Activated CD4-positive, CD25-positive, alpha-beta regulatory T cell treated with anti-CD3 and anti-CD28 coated beads, Interleukin-2, amount 50 U/mL, for 72 hours (primary cell): ENCODE data around the gene VRK1.
"Not testable (repeated sequence)": the region's sequence is repeated elsewhere in the genome, so short reads cannot be mapped to it uniquely, and the experiment has no call there.

ENCODE experiments used
- DNase-seq: peaks from one replicate; pipeline ENCODE4 v3.0.0; 2021

The VRK1 gene

DNA sequence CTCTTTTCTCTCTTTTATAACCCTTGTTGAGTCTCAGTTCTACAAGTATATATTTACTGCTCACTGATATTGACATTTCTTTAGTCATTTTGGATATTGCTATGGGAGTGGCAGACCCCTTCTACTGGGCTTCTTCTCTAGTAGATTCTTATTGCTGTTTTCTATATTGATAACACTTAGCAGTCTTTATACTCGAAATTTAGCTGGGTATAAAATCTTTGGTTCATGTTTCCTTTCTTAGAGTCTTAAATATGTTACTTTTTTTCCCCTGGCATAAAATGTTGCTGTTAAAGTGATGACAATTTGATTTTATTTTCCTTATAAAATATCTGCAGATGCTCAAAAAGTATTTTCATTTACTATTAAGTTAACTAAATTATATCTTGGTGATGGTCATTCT, 32.6 kb downstream of the VRK1 start:
- DNase-seq = no peak

DNA sequence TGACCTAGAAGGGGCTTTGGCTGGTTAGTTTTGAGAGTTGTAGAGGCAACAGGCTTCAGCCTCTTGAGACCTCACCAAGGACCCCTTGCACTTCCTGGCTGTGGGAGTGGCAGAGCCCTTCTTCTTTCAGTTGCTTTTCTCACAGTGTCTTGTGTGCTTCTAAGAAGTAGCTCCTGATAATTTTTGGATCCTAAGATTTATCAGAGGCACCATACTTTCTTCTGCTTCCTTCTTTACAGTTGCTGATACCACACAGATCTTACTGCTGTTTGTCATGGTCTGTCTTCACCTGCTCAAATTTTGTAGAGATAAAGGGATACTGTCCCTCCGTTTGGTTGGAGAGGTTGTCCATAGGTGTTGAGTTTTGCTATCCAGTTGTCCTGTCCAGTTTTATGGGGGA, 33.8 kb downstream of the VRK1 start:
- DNase-seq = no peak

DNA sequence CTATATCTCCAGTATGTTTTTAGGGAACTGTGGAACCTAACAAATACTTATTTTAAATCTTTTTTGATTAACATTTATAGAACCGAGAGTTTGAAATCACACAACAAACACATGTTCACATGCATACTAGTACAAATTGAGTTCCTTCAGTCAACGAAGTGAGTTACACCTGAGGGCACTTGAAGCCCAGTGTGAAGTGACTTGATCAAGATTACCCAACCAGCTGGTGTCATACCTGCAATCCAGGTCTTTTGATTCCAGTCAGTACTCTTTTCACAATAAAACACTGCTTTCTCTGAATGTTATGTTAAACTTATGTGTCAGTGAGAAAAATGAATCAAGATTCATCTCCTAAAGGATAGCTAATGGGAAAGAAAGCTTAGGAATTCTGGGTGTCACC, 35.2 kb downstream of the VRK1 start:
- DNase-seq = no peak

DNA sequence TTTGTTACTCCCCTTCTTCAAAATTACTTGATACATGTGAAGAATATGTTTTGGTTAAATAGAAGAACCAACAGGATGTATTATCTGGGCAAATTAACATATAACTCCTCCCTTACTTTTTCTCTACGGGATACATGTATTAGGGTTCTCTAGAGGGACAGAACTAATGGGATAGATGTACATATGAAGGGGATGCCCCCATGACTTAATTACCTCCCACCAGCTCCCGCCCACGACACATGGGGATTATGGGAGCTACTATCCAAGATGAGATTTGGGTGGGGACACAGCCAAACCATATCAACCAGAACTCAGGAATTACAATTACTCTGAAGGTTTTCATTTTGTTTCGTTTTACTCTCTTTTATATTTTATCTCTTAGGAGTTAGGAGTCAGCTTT, 41.3 kb downstream of the VRK1 start:
- no peak for DNase-seq

DNA sequence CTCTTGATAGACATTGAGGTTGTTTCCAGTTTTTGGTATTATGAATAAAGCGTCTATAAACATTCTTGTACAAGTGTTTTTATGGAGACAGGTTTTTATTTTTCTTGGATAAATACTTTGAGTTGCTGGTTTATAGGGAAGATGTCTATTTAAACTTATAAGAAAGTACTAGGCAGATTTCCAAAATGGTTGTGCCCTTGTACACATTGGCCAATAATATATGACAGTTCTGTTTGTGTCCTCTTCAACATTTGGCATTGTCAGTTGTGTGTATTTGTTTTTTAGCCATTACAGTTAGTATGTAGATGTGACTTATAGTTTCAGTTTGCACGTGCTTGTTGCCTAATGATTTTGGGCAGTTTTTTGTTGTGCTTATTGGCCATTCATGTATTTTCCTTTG, 42.1 kb downstream of the VRK1 start:
- DNase-seq = no peak

DNA sequence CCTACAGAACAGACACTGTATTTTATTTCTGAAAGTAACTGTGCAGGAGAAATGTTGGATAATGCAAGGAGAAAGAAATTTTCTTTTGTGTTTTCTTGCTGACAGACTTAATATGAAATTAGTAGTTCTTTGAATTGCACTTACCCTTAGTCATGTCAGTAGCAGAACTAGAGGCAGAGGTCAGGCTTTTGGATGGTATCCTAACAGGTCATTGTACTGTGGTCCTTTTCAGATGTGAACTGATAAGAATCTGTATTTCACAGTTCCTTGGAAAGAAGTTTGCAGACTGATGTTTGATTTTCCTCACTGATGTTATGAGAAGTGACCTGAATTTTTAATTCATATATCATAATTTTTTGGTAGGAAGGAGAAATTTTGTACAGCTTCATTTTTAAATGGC, 46.0 kb downstream of the VRK1 start:
- no peak for DNase-seq

DNA sequence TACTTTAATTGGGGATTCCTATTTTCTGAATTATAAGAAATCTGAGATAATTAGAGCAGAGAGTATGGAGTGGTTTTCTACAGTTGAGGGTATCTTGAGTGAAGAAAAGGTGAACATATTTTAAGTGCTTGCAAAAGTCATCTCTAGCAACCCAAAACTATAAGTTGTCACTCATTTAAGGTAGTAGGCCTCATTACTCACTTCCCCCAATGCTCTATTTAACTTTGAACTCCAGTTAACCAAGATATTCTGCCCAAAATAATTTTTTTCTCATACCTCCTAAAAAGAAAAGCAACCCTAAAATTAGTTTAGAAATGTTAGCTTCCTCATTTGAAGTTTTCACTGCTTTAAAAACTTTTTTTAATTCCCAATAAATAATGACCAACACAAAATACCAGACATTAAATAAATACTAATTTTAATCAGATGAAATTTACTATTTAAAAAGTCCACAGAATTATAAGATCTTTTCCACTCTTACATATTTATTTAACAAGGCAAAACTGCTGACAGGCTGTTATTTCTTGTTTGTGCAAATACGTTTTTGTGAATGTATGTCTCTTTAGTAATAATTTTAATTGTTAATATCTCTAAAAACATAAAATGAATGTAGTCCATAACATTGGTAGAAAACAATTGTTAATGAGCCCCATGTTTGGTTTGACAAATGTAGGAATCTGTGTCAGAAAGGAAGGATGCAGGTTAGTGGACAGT, 47.8 kb downstream of the VRK1 start:
- no peak for DNase-seq

DNA sequence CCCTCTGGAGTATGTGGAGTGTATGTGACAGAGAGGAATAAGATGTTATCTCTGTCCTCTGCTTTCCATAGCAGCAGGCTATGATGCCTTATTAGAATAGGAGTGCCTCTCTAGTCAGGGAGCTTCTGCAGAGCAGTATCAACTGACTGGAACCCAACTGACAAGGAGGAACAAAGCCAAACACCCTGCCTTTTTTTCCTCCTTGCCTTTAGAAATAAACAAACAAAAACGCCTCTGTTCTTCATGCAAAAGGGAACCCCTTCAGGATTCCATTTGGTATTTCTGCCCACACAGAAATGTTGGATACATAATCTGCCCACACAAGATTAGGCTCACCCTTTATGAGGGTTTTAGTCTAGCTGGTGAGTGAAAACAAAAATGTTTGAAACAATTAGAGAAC, 50.3 kb downstream of the VRK1 start:
- no peak for DNase-seq

DNA sequence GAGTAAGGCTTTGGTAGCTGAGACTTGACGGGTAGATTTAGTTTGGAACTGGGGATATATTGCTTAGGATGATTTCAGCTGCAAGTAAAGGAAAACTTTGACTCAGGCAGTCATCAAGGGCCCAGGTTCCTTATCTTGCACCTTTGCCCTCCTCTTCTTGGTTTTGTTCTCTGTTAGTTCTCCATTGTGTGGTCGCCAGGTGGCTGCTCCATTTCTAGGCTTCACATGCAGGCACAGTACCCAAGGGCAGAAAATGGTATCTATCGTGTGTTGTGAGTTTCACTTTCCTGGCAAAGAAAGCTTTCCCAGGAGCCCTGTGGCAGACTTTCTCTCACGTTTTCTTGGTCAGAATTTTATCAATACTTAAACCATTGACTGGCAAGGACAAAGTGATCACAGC, 50.8 kb downstream of the VRK1 start:
- DNase-seq = no peak

DNA sequence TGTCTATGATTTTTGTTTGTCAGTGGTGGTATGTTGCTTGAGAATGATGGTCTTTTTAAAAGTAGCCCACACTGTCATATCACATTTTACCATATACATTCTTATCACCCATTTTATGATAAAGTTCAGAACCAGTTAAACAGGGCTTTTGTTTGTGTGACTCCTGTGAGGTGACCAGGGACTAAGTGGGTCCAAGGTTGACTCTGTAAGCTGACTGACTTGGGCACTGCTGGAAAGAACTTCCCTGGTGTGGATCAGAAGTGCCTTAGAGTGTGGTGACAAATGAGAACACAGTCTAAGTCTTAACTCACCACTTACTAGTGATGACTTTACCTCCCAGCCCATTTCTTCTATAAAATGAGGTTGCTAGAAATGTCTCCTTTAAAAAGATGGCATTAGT, 52.6 kb downstream of the VRK1 start:
- DNase-seq = no peak

DNA sequence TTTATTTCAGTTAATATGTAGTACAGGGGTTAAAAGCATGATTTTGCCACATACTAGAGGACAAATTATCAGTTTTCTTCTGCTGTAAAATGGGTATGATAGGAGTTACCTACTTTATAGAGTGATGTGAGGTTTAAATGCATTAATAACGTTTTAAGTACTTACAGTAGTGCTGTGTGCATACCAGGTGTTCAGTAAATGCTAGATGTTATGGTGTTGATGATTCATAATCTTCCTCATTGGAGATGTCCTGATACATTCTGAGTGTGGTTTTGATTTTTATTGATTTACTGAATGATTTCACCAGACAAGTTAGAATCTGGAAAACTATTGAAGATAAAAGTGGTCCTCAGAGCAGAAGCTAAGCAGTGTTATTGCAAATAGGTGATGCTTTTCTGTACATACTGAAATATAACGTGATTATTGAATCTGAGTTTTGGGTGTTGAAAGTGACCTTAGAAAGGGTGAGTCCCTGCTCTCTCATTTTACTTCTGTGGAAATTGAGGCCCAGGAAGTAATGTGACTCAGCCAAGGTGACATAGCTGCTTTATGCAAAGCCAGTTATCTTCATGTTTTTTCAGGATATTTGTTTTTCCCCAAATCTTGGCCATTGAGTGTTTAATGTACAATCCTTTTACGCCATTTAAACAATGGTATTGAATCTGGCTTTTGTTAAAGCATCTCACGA, 54.7 kb downstream of the VRK1 start:
- DNase-seq = no peak

DNA sequence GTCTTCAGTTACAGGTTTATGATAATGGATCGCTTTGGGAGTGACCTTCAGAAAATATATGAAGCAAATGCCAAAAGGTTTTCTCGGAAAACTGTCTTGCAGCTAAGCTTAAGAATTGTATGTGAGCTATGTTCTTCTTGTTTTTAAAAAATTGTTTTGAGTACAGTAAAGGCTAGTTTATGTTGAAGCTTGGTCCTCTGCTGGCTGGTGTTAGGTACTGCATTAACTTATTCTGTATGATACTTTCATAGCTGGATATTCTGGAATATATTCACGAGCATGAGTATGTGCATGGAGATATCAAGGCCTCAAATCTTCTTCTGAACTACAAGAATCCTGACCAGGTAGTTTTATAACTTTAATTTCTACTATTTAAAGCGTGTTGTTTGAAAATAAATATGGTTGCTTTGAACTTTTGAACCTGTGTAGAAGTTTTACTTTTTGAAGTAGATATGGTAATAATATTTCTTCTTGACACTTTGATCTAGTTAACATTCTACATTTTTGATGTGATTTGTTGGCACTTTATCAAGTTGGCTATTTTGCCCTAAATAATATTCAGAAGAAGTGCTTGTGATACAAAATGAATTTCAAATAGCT, 55.7 kb downstream of the VRK1 start:
- no peak for DNase-seq

DNA sequence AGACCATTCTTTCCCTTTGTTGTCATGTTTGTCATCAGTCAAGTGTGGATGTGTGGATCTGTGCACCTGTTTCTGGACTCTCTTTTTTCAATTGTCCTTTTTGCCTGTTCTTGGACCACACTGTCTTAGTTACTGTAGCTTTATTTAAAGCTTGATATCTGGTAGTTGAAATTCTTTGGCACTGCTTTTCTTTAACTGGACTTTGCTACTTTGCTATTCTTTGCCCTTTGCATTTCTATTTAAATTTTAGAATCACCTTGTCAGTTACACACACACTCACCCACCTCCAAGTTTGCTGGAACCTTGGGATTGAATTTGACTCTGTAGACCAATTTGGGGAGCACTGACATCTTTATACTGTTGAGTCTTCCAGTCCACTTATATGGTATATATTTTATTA, 61.5 kb downstream of the VRK1 start:
- DNase-seq = no peak

DNA sequence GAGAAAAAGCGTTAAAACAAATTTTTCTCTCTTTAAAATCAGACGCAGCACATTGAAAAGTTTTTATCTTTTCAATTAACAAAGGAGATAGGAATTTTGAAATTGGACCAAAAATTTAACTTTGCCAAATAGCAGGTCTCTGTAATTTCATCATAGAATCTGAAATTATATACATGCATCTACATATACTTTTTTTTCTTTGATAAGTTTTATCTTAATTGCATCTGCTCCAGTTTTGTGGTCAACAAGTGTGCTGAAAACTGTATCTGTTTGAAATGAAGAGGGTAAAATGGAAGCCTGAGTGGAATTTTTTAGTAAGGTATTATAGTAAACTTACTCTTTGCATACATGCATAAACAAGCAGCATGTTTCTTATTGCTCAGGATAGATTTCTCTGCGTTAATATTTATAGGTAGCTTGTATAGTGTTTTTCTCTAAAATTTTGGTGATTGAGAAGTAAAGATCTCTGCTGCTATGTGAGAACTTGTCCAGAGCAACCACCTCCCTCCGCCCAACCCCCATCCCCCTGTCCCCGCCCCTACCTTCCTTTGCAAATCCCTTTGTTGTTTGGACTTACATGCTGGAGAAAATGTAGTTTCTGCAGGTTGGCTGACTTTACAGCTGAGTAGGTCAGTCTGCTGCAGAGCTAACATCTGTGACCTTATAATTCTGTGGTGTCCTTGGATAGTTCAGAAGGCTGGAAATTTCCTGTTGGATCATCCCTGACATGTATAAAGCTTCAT, 64.6 kb downstream of the VRK1 start:
- no peak for DNase-seq

DNA sequence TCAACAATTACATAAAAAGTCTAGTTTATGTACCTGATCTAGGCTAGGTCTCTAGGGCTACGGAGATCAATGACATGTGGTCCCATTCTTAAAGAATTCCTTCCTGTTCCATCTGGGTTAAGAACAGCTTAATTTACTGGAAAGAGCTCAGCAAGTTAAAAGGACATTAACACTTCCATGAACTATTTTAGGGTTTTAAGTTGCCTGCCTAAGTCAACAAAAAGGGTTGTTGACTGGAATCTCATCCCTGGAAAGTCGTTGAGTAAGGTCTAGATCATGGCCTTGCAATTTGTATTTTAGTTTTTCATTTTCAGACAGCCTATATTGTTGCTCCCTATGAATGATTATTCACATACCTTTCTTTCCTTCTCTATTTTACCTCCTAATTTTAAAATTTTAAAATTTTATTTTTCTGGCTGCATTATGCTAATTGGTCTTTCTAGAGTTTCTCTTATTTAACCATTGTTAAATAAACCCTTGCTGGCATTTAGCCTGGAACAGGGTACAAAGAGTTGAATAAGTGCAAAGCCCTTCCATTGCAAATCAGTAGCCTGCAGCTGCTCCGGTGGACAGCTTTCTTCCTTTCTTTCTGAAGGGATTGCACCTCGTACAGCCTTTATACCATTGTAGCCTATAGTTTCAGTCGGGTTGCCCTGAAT, 66.3 kb downstream of the VRK1 start:
- DNase-seq = no peak

DNA sequence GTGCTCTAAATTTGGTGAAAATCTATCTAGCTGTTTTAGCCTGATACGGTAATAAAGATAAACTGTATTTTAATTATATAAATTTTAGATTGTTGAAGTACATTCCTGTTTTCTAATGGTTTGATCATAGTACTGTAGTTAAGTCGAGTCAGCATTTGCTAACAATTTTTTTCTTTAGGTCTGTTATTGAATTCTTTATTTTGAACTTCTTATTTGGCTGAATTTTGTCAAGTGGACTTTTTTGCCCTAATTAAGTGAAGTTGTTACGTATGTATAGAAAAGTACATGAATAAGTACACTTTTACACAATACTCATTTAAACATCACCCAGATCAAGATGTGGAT, 66.8 kb downstream of the VRK1 start:
- DNase-seq = no peak

DNA sequence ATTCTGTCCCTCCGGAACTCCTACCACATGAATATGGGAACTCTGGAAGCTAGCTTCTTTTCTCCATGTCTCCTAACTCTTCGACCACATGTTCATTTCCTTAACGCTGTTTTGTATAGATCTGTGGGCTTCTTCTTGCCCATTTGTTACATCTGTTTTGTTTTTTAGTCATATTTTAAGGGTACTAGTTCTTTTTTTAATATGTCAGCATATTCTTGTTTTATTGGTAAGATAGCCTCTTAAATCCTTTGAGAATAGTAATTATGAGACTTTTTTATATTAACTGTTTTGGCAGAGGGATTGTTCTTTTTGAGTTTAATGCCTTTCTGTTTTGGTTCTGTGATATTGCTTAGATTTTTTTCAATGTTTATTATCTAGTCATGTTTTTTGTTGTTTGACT, 70.5 kb downstream of the VRK1 start:
- no peak for DNase-seq

DNA sequence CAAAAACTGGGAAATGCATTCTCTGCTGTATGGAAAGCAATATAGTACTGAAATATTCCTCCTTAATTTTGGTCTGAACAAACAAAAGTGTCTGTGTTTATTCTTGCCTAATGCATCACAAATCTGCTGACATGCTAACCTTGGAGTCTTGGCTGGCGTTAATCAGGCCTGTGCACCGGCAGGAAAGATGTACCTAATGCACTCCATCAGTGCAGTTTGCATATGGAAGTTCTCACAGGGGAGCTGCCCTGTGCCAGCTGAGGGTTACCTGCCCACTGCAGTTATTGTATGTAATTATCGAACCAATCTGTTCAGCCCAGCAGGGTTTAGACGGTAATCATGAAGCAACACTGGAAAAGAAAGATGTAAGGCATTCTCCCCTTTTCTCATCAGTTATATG, 76.9 kb downstream of the VRK1 start:
- DNase-seq = no peak

DNA sequence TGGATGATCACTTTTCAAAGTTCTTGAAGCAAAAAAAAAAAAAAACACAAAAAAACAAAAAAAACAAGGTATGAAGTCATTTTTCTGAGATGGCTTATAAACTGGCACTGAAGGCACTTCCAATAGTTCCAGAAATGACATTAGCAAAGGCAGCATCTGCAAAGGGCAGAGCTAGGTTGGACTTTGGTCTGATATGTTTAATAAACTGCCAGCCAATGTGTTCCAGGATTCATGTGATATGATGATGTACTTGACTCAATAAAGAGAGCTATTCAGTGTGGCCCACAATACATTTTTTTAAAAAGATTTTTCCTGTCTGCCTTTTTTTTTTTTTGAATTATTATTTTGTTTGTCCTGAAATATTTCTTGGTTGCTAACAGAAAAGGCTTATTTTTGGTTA, 79.6 kb downstream of the VRK1 start:
- no peak for DNase-seq

DNA sequence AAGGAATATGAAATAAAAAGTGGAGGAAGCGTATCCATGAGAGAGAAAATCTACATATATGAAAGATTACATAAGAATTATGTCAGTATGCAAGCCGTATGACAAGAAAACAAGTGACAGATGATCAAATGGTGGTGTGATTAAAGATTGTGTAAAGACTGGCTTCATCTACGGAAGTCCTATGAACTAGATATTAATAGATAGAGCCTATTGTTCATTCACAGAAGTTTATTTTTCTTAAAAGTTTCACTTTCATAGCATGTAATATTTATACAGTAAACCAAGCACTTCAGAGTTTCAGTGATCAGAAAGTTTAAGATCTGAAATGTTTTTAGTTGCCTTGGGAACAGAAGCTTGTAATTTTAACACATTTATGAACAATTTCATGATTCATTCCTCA, 84.5 kb downstream of the VRK1 start:
- no peak for DNase-seq

DNA sequence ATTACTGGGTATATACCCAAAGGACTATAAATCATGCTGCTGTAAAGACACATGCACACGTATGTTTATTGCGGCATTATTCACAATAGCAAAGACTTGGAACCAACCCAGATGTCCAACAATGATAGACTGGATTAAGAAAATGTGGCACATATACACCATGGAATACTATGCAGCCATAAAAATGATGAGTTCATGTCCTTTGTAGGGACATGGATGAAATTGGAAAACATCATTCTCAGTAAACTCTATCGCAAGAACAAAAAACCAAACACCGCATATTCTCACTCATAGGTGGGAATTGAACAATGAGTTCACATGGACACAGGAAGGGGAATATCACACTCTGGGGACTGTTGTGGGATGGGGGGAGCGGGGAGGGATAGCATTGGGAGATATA, 86.8 kb downstream of the VRK1 start:
- DNase-seq = not testable (repeated sequence)

DNA sequence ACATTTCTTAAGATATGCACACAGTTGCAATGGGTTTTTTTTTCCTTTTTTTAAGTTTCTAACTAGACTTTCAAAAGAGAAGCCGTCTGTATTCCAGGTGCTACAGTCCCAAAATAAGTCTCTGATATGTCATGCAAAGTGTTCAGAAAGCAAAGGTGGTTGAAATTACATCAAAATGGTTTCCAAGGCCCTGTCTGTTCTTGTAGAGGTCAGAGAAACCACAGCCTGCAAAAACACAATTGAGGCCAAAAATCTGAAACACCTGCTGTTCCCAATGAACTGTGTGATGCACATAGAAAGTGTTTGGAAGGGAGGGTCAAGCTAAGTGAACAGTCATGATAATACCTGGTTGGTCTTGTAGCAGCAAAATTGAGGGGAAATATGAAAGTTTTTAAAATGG, 91.0 kb downstream of the VRK1 start:
- DNase-seq = no peak

DNA sequence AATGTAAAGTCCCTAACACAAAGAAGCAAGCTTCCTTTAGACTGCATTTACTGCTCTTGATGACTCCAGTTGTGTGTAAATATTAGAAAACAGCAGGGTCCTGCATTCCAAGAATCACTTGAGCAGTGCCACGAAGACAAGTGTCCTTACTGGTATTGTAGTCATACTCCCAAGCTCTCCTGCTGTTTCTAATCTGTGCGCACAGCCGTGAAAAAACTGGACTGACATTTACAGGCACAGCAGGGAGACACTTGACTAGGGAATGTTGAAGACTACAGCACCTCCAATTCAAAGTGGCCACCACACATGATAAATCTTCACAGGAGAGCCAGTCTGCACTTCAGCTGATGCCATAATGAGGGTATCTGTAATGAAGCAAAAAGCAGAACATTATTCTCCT, 91.4 kb downstream of the VRK1 start:
- DNase-seq = no peak

DNA sequence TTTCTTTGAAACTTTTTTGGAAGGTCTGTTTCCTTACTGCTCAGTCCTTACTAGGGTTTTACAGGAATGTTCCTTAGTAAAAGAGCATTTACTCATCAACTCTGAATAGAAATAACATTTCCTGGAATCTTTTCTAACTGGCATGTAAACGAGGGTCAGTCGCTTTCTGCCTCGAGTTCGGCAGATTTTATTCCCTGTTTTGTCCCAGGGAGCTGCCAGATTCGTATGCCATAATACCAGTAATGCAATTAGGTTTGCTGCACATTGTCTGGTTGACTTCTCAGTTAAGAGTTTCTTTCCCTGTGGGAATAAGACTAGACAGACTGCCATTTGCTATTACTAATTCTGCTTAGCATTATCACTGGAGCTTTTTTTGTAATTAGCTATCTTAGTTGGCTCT, 91.9 kb downstream of the VRK1 start:
- no peak for DNase-seq
